Measurements from ENCODE around the gene KIRREL3.

The KIRREL3 gene

GRCh38 chr11:126711977-126712625 lies 288.5 kb downstream of the KIRREL3 start:
- TF ChIP-seq GATA2 (IDR thresholded peaks at IDR 0.05; ENCODE audit: low read depth, low read length) (no peak), GATA3 (IDR thresholded peaks at IDR 0.05; ENCODE audit: low read depth, low read length) (no peak)

- TF ChIP-seq GATA3 (IDR thresholded peaks at IDR 0.05; ENCODE audit: low read depth, low read length) (no peak), GATA2 (IDR thresholded peaks at IDR 0.05; ENCODE audit: low read depth, low read length) (no peak)
Measured at GRCh38 chr11:126710804-126711399, 289.7 kb downstream of the KIRREL3 start.

- TF ChIP-seq GATA2 (IDR thresholded peaks at IDR 0.05; ENCODE audit: low read depth, low read length) (no peak), GATA3 (IDR thresholded peaks at IDR 0.05; ENCODE audit: low read depth, low read length) (no peak)
Measured at GRCh38 chr11:126707498-126707897, 293.1 kb downstream of the KIRREL3 start.

DNA sequence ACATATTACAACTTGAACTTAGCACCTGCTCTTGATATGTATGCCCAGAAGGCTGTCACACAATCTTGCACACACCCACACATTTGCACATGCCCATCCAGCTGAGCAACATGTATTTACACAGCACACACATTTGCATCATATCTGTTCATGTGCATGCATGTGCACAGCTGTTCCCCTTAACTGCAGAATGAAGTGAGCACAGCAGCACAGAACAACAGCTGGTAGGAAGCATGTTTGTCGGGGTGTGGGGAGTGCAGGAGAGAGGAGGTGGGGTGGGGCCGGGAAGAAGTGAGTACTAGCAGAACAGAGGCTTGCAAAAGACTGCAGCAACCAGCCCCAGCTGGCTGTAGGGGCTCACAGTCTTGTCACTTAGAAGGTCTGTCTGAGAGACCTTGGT lies 296.5 kb downstream of the KIRREL3 start:
- no peak for TF ChIP-seq GATA3 (IDR thresholded peaks at IDR 0.05; ENCODE audit: low read depth, low read length)
- no peak for TF ChIP-seq GATA2 (IDR thresholded peaks at IDR 0.05; ENCODE audit: low read depth, low read length)

- TF ChIP-seq GATA2 (IDR thresholded peaks at IDR 0.05; ENCODE audit: low read depth, low read length) (no peak), GATA3 (IDR thresholded peaks at IDR 0.05; ENCODE audit: low read depth, low read length) (no peak)
Measured at GRCh38 chr11:126703662-126704061, 296.9 kb downstream of the KIRREL3 start.

- TF ChIP-seq GATA2 (IDR thresholded peaks at IDR 0.05; ENCODE audit: low read depth, low read length) (no peak), GATA3 (IDR thresholded peaks at IDR 0.05; ENCODE audit: low read depth, low read length) (no peak)
Measured at GRCh38 chr11:126702987-126703386, 297.6 kb downstream of the KIRREL3 start.

DNA sequence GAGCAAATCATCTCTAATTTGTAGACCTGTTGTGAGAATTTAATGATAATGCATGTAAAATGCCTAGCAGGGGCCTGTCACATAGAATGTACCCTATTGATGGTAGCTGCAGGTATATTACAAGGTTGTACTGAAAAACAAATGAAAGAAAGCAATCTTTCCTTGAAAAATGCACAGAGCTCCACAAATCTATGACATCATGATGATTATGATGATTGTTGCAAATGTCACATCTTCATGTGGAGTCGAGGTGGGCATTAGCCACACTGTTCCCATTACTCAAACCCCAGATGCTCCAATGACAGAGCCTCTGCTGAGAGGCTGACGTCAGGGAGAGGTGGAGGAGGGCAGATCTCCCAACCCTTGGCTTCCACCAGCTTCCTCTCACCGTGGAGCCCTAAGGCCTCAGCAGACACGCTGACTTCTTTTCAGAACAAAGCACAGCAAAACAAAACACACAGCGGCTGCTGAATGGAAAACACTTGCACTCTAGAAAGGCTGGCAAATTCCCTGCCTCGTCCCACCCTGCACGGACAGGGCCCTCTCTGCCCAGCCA lies 298.3 kb downstream of the KIRREL3 start:
- TF ChIP-seq GATA2 (IDR thresholded peaks at IDR 0.05; ENCODE audit: low read depth, low read length) (no peak), GATA3 (IDR thresholded peaks at IDR 0.05; ENCODE audit: low read depth, low read length) (no peak)

GRCh38 chr11:126701520-126701897 lies 299.1 kb downstream of the KIRREL3 start:
- TF ChIP-seq GATA3 (IDR thresholded peaks at IDR 0.05; ENCODE audit: low read depth, low read length) (no peak), GATA2 (IDR thresholded peaks at IDR 0.05; ENCODE audit: low read depth, low read length) (no peak)

- TF ChIP-seq GATA3 (IDR thresholded peaks at IDR 0.05; ENCODE audit: low read depth, low read length), result no peak
- TF ChIP-seq GATA2 (IDR thresholded peaks at IDR 0.05; ENCODE audit: low read depth, low read length), result no peak
Measured at GRCh38 chr11:126700768-126701519, 299.6 kb downstream of the KIRREL3 start.

DNA sequence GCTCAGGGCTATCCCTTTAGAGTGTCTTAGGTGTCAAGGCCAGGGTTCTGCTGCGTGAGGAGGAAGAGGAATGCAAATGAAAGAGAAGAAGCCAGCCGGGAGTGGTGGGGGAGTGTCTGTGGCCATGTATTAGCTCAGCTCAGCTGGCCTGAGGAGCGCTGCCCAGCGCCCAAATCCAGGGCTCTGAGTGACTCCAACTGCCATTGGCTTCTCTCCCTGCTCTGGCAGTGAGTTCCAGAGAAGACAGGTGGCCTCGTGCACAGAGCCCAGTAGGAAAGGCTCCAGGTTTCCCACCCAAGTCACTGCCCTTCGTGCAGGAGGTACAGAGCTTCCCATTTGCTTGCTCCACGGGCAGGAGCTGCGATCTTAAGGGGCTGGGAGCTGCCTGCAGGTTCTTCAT lies 302.0 kb downstream of the KIRREL3 start:
- TF ChIP-seq GATA3 (IDR thresholded peaks at IDR 0.05; ENCODE audit: low read depth, low read length) (no peak), GATA2 (IDR thresholded peaks at IDR 0.05; ENCODE audit: low read depth, low read length) (no peak)

GRCh38 chr11:126697936-126698335 lies 302.6 kb downstream of the KIRREL3 start:
- TF ChIP-seq GATA2 (IDR thresholded peaks at IDR 0.05; ENCODE audit: low read depth, low read length) (no peak), GATA3 (IDR thresholded peaks at IDR 0.05; ENCODE audit: low read depth, low read length) (no peak)

GRCh38 chr11:126696982-126697381 lies 303.6 kb downstream of the KIRREL3 start:
- no peak for TF ChIP-seq GATA3 (IDR thresholded peaks at IDR 0.05; ENCODE audit: low read depth, low read length)

GRCh38 chr11:126695293-126695692 lies 305.3 kb downstream of the KIRREL3 start:
- TF ChIP-seq GATA3 (IDR thresholded peaks at IDR 0.05; ENCODE audit: low read depth, low read length) (no peak), GATA2 (IDR thresholded peaks at IDR 0.05; ENCODE audit: low read depth, low read length) (no peak)

GRCh38 chr11:126694065-126694625 lies 306.4 kb downstream of the KIRREL3 start:
- TF ChIP-seq GATA2 (IDR thresholded peaks at IDR 0.05; ENCODE audit: low read depth, low read length) (no peak), GATA3 (IDR thresholded peaks at IDR 0.05; ENCODE audit: low read depth, low read length) (no peak)
